Gastroesophageal sphincter (tissue), 3 donors: ENCODE data around the gene SLC19A3.
"Not testable (repeated sequence)": the region's sequence is repeated elsewhere in the genome, so short reads cannot be mapped to it uniquely, and the experiment has no call there.

Experiments used
- CTCF ChIP-seq, 4 experiments: fragments of 200-600 bp in 2 of 4; fragments of 450-650 bp in 2 of 4; sonication (generic) in 1 of 4; IDR thresholded peaks; one replicate each; pipeline ENCODE4 v1.5.1; 2017 to 2019; ENCODE audit warnings: antibody characterized with exemption in 4 of 4, mild to moderate bottlenecking in 2 of 4, moderate library complexity in 2 of 4
- EP300 ChIP-seq: sonication (generic); formaldehyde crosslinking; IDR thresholded peaks from one replicate; pipeline ENCODE4 v1.6.1; 2017; ENCODE audit warnings: antibody characterized with exemption, mild to moderate bottlenecking
- POLR2A ChIP-seq, 2 donors: fragments of 450-650 bp; IDR thresholded peaks; one replicate each; pipeline ENCODE4 v1.6.1; 2017; ENCODE audit warnings: antibody characterized with exemption in 2 of 2, mild to moderate bottlenecking in 2 of 2, moderate library complexity in 1 of 2
- POLR2AphosphoS5 ChIP-seq: sonication (generic); formaldehyde crosslinking; IDR thresholded peaks from one replicate; pipeline ENCODE4 v1.6.1; 2017; ENCODE audit warnings: antibody characterized with exemption

DNA sequence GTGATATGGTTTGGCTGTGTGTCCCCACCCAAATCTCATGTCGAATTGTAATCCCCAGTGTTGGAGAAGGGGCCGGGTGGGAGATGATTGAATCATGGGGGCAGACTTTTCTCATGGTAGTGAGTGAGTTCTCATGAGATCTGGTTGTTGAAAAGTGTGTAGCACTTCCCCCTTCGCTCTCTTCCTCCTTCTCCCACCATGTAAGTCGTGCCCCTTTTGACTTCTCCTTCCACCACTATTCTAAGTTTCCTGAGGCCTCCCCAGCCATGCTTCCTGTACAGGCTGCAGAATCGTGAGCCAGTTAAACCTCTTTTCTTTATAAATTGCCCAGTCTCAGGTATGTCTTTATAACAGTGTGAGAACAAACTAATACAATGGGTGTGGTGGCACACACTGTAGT, 44.2 kb downstream of the SLC19A3 start:
- not testable (repeated sequence) for TF ChIP-seq CTCF (IDR thresholded peaks at IDR 0.05); POLR2AphosphoS5; POLR2A (IDR thresholded peaks at IDR 0.05); EP300
